Fibroblast of gingiva (primary cell): ENCODE data around the gene SNAP23.
"Not testable (repeated sequence)": the region's sequence is repeated elsewhere in the genome, so short reads cannot be mapped to it uniquely, and the experiment has no call there.

Experiments used
- DNase-seq: peaks from one replicate; pipeline ENCODE4 v3.0.0-alpha.2; 2011; ENCODE audit warnings: low read depth

Gene SNAP23

DNA sequence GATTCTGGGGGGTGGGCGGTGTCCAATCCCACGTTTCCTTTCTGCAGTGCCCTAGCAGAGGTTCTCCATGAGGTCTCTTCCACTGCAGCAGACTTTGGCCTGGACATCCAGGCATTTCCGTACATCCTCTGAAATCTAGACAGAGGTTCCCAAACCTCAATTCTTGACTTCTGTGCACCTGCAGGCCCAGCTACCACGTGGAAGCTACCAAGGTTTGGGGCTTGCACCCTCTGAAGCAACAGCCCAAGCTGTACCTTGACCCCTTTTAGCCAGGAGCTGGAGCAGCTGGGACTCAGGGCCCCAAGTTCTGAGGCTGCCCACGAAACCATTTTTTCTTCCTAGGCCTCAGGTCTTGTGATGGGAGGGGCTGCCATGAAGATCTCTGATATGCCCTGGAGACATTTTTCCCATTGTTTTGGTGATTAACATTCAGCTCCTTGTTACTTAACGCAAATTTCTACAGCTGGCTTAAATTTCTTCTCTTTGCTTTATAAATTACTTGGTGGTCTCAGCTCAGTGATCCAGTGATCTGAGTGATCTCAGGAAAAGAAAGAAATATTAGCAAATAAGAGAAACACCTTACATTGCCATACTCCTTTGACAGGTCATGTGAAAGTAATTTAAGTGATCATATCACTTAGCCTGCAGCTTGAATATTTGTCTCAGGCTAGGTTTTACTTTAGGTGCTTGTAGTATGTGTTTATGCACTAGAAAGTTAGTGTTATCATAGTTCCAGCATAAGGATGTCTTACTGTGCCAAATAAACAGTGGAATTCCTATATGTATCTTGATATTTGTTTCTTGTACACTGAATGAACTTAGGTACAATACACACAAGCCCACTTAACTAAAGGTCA lies 3.0 kb downstream of the SNAP23 start:
- no peak for DNase-seq

DNA sequence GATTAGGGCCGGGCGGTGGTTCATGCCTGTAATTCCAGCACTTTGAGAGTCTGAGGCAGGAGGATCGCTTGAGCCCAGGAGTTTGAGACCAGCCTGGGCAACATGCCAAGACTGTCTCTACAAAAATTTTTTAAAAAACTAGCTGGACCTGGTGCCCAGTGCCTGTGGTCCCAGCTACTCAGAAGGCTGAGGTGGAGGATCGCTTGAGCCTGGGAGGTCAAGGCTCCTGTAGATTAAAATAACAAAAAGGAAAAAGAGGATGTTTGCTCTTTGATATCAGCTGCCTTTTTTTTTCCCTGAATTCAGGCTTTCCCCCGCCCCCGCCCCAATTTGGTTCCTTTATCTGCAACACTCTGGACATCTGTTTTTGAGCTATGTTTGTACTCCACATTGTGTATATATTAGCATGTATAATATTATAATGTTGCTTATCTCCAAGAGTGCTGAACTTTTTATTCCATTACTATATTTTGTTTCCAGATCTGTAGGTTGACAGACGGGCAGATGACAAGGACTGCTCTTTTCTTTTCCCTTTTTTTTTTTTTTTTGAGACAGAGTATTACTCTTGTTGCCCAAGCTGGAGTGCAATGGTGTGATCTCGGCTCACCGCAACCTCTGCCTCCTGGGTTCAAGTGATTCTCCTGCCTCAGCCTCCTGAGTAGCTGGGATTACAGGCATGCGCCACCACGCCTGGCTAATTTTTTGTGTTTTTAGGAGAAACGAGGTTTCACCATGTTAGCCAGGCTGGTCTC lies 4.6 kb downstream of the SNAP23 start:
- DNase-seq = no peak

DNA sequence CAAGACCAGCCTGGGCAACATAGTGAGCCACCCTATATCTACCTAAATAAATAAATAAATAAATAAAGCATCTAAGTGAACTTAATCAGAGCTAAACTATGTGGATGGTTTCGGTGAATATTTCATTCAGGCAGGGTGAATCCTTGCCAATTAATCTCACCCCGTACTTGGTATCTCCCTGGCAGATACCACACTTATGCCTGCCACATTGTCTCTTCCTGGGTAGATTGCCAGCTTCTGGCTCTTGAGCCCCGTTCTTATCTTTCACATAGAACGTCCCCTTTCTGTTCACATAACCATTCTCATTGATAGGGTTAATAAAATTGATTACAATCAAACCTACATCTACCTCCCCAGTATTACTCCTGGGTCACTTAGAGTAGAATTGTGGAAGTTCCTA lies 7.0 kb downstream of the SNAP23 start:
- no peak for DNase-seq

DNA sequence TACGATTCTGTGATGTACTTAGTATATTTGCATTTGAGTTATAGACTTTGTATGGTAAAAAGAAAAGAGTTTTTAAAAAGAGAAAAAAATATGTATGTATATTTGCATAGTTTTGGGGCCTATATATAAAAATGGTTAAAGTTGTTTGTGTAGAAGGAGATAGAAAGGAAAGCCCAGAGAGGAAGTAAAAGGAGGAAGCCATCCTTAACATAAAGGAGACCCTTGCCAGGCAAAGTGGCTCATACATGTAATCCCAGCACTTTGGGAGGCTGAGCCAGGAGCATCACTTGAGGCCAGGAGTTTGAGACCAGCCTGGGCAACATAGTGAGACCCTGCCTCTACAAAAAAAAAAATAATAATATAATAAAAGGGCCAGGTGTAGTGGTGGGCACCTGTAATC lies 8.4 kb downstream of the SNAP23 start:
- no peak for DNase-seq

DNA sequence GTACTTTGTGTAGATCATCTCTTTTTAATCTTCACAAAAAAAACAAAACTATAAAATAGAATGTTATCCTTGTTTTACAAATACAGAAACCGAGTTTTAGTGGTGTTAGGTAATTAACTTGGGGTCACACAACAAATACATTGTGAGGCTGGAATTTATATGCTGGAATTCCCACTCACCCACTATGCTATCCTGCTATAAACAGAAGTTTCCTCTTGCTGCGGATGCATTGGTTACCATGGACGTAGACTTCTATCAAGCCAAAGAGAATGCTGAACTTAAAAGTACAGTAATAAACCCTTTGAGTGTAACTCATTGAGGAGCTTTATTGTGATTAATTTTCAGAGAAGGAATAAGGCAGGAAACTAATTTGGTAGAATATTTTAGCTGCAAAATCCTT lies 9.2 kb downstream of the SNAP23 start:
- DNase-seq = no peak

DNA sequence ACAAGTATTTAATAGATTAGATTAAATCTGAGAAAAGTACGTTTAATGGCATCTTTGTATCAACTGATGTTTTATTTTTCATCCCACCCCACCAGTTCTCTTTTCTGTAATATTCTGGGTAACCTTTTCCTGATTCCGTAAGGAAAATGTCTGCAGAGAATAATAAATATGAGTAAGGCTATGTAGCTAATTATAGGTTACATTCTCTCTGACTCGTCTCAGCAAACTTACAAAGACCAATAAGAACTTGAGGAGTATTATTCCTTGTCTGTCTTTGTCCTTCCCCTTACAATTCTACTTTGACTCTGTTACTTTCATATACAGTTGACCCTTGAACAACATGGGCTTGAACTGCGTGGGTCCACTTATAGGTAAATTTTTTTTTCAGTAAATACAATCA lies 12.1 kb downstream of the SNAP23 start:
- no peak for DNase-seq

DNA sequence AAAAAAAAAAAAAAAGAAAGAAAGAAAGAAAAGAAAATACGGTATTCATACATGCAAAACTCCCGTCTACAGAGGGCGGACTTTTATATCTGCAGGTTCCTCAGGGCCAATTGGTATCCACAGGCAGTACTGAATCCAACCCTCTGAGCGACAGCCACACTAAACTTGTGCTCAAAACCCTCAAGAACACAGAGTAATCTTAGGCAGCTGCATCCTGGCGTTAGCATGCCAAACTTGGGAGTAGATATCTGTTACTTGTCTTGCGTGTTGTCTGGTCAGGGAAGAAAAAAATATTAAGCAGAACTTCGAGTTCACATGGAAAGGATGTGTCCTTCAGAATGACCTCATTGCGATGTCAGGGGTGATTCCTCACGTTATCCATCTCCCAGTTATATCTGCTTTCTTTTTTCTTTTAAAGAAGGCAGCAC lies 12.8 kb downstream of the SNAP23 start:
- DNase-seq = no peak

DNA sequence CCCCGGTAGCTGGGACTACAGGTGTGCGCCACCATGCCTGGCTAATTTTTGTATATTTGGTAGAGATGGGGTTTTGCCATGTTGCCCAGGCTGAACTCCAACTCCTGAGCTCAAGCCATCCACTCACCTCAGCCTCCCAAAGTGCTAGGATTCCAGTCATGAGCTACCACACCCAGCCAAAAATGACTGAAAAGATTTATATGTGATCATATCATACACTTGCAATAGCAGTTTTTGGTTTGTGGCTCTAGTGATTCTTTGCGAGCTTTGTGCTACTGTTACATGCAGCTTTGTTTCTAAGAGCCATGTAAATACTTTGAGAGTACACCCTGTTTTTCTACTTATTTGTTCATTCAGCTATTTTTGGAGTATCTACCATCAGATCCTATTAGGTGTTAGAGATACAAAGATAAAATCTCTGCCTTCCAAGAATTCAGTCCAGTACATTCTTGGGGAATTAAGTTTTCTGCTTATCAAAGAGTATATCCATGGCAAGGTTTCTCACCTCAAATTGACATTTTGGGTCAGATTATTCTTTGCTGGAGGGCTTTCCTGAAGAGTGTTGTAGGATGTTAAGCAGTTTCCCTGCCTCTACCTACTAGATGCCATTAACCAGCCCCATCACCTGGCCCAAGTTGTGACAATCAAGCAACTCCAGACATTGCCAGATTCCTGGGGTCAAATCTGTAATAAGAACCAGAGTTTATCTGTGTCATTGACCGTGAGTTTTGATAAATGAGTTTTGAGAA lies 15.0 kb downstream of the SNAP23 start:
- DNase-seq = no peak

DNA sequence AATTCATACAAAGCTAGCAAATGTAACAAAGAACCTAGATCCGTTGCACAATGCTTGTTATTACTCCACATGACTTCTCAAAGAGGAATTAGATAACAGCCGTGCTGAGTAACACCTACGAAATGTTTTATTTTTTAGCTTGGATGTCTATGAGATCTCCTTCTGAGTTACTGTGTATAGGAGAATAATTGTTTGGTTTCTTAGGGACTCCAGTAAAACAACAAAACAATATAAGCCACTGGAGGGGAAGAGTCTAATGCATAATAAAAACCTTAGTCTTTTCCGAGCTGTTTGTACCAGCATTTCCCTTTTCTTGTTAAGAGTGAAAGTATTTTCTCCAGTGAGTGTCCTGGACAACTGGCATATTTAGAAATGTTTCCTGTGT lies 15.6 kb downstream of the SNAP23 start:
- DNase-seq = peak; percentile 22

DNA sequence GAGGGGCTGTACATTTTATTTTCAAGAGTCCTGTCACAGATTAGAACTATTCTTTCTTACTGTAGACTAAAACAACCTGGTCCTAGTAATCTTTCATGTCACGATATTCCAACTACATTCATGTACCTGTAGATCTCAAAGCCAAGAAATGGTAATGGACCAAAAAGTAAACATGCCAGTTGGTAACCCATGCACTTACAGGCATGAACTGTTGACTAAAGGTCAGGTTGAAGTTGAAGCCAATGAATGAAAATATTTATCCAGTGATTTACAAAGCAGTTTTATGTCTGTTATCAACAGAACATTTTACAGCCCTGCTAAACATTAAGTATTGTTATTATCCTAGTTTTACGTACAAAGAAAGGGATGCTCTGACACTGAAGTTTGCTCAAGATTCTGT lies 27.9 kb downstream of the SNAP23 start:
- no peak for DNase-seq

DNA sequence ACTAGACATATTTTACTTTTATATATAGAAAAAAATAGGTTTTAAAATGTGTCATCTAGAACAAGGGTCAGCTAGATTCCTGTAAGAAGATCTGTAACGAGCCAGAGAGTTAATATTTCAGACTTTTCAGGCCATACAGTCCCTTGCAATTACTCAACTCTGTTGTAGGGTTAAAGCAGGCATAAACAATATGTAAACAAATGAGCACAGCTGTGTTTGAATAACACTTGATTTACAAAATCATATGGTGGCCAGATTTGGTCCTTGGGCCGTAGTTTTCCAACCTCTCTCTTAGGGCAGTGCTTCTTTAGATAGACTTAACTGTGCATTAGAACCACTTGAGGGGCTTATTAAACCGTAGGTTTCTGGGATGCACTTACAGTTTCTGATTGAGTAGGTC lies 33.5 kb downstream of the SNAP23 start:
- peak; percentile 45 for DNase-seq

DNA sequence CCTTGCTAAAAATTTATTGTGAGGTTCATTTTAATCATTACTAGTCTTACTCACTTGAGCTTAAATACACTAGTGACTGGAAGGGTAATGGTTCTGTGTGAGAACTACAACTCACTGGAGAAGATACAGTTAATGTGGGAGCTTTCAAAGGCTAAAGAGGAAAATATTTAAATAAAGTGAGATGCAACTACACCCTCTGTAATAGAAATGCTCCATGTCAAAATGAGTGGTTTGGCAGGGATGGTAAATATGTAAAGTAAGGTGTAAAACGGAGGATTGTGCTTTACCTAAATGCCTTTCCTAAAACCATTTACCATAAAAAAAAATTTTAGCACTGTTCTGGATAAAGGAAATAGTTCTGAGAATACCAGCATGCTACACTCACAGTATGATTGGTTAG lies 37.8 kb downstream of the SNAP23 start:
- DNase-seq = no peak

DNA sequence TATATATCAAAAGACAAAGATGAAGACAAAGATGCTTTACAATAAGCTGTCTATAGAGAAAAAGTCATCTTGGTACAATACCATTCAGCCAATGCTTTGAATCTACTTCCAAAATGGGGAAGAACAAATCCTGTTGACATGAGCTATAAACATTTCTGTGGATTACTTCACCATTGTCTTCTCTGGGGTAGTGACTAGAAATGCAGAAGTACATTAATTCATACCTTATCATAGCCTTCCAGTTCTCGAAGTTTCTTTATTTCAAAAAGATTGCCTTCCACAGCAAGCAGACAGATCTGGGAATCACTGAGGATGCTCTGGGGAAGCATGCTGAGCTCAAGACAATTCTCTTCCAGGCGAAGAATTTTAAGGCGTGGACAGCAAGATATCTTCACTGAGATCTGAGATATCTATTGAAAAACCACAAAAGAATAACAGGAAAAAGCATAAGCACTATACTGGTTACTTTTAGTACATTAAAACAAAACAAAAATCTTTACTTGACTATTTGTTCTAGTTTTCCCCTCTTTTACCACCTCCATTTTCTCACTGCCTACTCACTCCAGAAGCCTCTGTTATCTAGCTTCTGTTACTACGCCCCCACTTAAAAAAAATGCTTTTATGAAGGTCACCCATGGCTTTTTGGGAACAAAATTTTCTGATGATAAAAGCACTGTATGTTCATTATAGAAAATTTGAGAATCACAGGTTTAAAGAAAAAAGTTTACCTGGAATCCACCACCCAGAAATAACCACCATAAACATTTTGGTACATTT lies 49.6 kb downstream of the SNAP23 start:
- no peak for DNase-seq

DNA sequence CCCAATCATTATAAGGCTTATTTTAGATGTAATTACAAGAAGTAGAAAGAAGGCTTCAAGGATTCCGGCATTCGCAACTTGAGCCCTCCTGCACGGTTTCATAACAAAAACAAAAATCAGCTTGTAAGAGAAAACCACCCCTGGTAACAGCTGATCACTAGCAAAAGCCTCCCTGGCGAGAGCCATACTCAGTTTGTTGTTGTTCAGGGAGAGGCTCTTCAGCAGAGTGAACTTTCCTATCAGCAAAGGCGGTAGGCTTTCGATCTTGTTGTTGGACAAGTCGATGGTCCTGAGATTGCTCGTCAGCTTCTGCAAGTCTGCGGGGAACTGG lies 52.4 kb downstream of the SNAP23 start:
- DNase-seq = peak; percentile 35

DNA sequence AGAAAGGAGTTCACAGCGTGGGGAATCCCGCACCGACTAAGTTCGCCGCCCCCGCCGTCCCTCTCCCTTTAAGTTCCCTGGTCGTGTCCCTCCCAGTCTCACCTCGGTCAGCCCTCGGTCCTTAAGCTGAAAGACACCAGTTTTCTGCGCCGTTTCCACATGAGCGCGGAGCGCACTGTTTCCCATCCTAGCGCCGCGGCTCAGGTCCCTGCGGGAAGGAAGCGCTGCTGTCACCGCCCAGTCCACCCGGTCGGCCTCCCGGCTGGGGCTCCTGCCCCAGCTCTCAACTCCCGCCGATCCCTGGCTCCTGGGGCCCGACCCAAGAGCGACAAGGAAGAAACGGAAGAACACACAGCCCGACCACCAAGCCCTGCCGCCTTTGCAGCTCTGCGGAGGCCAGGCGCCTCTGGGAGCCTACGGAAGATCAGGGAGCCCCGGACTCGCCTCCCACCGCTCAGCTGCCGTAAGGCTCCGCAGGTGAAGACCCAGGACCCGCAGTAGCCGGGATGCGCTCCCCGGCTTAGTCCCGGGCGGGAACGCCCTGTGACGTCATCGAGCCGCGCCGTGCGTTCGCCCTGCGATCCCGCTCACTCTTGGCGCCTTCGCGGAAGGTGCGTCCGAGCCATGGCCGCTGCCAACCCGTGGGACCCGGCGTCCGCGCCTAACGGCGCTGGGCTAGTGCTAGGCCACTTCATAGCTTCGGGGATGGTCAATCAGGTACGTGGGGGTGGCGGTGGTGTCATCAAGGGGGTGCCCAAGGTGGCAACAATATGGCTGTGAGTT lies 53.0 kb downstream of the SNAP23 start, which contains the start of the genes HAUS2 and LRRC57:
HAUS2 (plus strand) TSS at position 590 of the 783 bp plus-strand sequence; CDS start at position 625, 35 bp downstream.
LRRC57 (minus strand) TSS at position 545 of the 783 bp plus-strand sequence; CDS start at position 186, 359 bp downstream.
- DNase-seq = peak; percentile 69

DNA sequence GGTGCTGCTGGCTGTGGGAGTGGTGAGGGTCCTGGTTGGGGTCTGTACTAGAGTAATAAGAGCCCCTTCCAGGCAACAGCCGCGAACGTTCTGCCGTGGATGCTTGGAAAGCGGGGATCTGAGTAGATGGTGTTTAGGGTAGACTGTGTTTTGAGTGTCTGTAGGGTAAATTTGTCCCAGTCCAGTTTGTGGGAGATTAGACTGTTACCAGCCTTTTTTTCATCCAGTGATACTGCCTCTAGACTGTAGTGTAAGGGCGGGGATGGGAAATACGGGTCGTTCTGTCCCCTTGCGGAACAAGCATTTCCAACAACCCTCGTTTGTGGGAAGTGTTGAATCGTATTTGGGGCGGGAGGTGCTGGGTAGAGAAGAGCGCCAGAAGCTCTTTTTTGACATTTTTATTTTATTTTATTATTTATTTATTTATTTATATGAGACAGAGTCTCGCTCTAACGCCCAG lies 53.6 kb downstream of the SNAP23 start:
- no peak for DNase-seq

DNA sequence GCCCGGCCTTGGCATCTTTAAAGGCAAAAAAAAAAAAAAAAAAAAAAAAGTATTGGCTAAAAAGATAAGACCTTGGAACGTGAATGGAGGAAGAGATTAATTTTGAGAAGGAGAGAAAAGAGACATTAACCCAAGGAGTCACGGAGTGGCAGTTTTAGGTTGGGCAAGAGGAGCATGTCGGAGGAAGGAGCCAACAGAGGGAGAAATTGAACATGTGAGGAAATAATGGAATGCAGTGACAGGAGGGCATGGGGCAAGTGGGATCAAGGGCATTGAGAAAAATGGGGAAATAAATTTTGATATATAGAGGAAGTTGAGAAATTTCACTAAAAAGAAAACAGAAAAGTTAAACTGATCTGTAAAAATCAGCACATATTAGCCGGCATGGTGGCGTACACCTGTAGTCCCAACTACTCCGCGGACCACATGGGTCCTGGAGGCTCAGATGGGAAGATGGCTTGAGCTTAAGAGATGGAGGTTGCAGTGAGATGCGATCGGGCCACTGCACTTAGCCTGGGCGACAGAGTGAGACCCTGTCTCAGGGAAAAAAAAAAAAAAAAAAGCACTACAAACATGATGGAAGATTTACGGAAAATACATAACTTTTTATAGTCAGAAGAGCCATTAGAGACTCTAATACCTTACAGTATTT lies 54.4 kb downstream of the SNAP23 start:
- DNase-seq = no peak

DNA sequence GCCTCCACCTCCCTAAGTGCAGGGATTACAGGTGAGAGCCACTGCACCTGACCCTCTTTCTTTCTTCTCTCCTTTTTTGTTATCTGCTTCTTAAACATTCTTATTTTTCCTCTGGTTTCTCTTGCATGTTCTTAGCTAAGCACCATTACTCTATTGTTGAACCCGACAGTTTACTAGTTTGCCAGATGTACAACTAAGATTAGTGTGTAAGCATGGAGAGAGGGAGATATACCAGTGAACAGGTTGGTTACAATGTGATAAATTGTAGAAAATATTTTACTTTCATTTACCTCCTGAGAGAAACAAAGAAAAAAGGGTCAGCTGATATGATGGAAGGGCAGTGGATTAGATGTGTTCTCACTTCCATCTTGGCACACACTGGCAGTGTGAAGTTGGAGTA lies 58.1 kb downstream of the SNAP23 start:
- no peak for DNase-seq

DNA sequence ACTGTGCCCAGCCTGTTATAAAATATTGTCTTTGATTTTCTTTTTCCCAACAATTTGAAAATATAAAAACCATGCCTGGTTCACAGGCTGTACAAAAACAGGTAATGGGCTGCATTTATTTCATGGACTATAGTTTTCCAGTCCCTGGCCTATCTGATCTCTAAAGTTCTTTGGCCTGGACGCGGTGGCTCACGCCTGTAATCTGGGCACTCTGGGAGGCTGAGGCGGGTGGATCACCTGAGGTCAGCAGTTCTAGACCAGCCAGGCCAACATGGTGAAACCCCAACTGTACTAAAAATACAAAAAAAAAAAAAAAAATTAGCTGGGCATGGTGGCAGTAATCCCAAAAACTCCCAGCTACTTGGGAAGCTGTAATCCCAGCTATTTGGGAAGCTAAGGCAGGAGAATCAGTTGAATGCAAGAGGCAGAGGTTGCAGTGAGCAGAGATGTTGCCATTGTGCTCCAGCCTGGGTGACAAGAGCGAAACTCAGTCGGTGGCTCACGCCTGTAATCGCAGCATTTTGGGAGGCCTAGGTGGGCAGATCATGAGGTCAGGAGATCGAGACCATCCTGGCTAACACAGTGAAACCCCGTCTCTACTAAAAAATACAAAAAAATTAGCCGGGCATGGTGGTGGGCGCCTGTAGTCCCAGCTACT lies 61.2 kb downstream of the SNAP23 start:
- DNase-seq = not testable (repeated sequence)

DNA sequence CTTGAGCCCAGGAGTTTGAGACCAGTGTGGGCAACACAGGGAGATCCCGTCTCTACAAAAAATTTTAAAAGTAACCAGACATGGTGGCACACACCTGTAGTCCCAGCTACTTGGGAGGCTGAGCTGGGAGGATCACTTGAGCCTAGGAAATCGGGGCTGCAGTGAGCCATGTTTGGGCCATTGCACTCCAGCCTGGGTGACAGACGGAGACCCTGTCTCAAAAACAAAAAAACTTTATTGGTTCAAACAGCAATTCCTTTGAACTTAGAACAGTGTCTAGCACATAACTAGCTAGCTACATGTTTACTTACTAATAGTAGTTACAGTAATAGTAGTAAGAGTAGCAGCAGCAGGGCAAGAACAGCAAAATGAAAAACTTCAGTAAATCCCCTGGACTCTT lies 63.3 kb downstream of the SNAP23 start:
- no peak for DNase-seq
